ENCODE measurements around the gene SORBS1.

Gene SORBS1

GRCh38 chr10:95530029-95530428 is 31.1 kb downstream of the SORBS1 start:
- no peak for TF ChIP-seq FOXM1 (IDR thresholded peaks at IDR 0.05; ENCODE audit: borderline replicate concordance, low read depth)

GRCh38 chr10:95526044-95526443 is 35.1 kb downstream of the SORBS1 start:
- TF ChIP-seq FOXM1 (IDR thresholded peaks at IDR 0.05; ENCODE audit: borderline replicate concordance, low read depth) (no peak), NFIC (IDR thresholded peaks at IDR 0.05) (no peak), USF1 (IDR thresholded peaks at IDR 0.05) (no peak), EGR1 (IDR thresholded peaks at IDR 0.05) (no peak), TCF12 (IDR thresholded peaks at IDR 0.05; ENCODE audit: low read depth) (no peak), REST (IDR thresholded peaks at IDR 0.05; ENCODE audit: low read depth) (no peak), CREB1 (IDR thresholded peaks at IDR 0.05; ENCODE audit: low read depth) (no peak), EP300 (IDR thresholded peaks at IDR 0.05; ENCODE audit: borderline replicate concordance) (no peak), YY1 (IDR thresholded peaks at IDR 0.05; ENCODE audit: low read depth) (no peak), ZBTB7A (IDR thresholded peaks at IDR 0.05; ENCODE audit: low read depth) (no peak), CEBPB (IDR thresholded peaks at IDR 0.05) (no peak), TEAD4 (IDR thresholded peaks at IDR 0.05) (no peak), MAX (IDR thresholded peaks at IDR 0.05) (no peak), RAD21 (IDR thresholded peaks at IDR 0.05; ENCODE audit: low read depth) (no peak), TAF1 (IDR thresholded peaks at IDR 0.05; ENCODE audit: low read depth) (no peak)

- TF ChIP-seq NFIC (IDR thresholded peaks at IDR 0.05) (no peak), TCF12 (IDR thresholded peaks at IDR 0.05; ENCODE audit: low read depth) (no peak)
Observed at GRCh38 chr10:95525033-95525418, 36.1 kb downstream of the SORBS1 start.

- TF ChIP-seq FOXM1 (IDR thresholded peaks at IDR 0.05; ENCODE audit: borderline replicate concordance, low read depth), result no peak
- no peak for TF ChIP-seq YY1 (IDR thresholded peaks at IDR 0.05; ENCODE audit: low read depth)
- no peak for TF ChIP-seq USF1 (IDR thresholded peaks at IDR 0.05)
Observed at GRCh38 chr10:95524358-95525032, 36.7 kb downstream of the SORBS1 start.

- TF ChIP-seq TEAD4 (IDR thresholded peaks at IDR 0.05), result no peak
- no peak for TF ChIP-seq EGR1 (IDR thresholded peaks at IDR 0.05)
- no peak for TF ChIP-seq REST (IDR thresholded peaks at IDR 0.05; ENCODE audit: low read depth)
- no peak for TF ChIP-seq CEBPB (IDR thresholded peaks at IDR 0.05)
- TF ChIP-seq CREB1 (IDR thresholded peaks at IDR 0.05; ENCODE audit: low read depth), result no peak
- TF ChIP-seq TAF1 (IDR thresholded peaks at IDR 0.05; ENCODE audit: low read depth), result no peak
- TF ChIP-seq TCF12 (IDR thresholded peaks at IDR 0.05; ENCODE audit: low read depth), result no peak
- no peak for TF ChIP-seq USF1 (IDR thresholded peaks at IDR 0.05)
Observed at GRCh38 chr10:95522117-95522516, 39.1 kb downstream of the SORBS1 start.

GRCh38 chr10:95520617-95521016 is 40.6 kb downstream of the SORBS1 start:
- TF ChIP-seq FOXM1 (IDR thresholded peaks at IDR 0.05; ENCODE audit: borderline replicate concordance, low read depth) (no peak), RAD21 (IDR thresholded peaks at IDR 0.05; ENCODE audit: low read depth) (no peak), ZBTB7A (IDR thresholded peaks at IDR 0.05; ENCODE audit: low read depth) (no peak)

All from Ishikawa (cell line).